HPDE6-E6E7 (cell line): ENCODE data around the gene HCFC1R1.

Experiments used
- DNase-seq: peaks from one replicate; pipeline ENCODE4 v3.0.0; 2011; ENCODE audit warnings: missing footprints; ENCODE audit errors: extremely low spot score

Gene HCFC1R1

GRCh38 chr16:3035972-3036725 lies 12.4 kb upstream of the HCFC1R1 start:
- no peak for DNase-seq

GRCh38 chr16:3035289-3035971 lies 11.7 kb upstream of the HCFC1R1 start:
- DNase-seq, result no peak

GRCh38 chr16:3032624-3033023 lies 8.9 kb upstream of the HCFC1R1 start:
- no peak for DNase-seq

GRCh38 chr16:3030222-3031212 lies 6.8 kb upstream of the HCFC1R1 start:
- no peak for DNase-seq

GRCh38 chr16:3029491-3030221 lies 5.9 kb upstream of the HCFC1R1 start:
- DNase-seq, result no peak

- no peak for DNase-seq
Observed at GRCh38 chr16:3028716-3029319, 5.1 kb upstream of the HCFC1R1 start.

GRCh38 chr16:3027983-3028715 lies 4.4 kb upstream of the HCFC1R1 start:
- DNase-seq, result peak; percentile 87

GRCh38 chr16:3027489-3027795 lies 3.7 kb upstream of the HCFC1R1 start:
- DNase-seq, result no peak

- no peak for DNase-seq
Observed at GRCh38 chr16:3026609-3027488, 3.1 kb upstream of the HCFC1R1 start.

- no peak for DNase-seq
Observed at GRCh38 chr16:3026003-3026378, 2.2 kb upstream of the HCFC1R1 start.

GRCh38 chr16:3025032-3026002 lies 1.6 kb upstream of the HCFC1R1 start:
- no peak for DNase-seq

GRCh38 chr16:3023415-3023668 lies 400 bp downstream of the HCFC1R1 start:
- no peak for DNase-seq

- DNase-seq, result no peak
Observed at GRCh38 chr16:3022684-3023414, 893 bp downstream of the HCFC1R1 start.

GRCh38 chr16:3022208-3022683 lies 1.5 kb downstream of the HCFC1R1 start:
- DNase-seq, result peak; percentile 84

- peak; percentile 76 for DNase-seq
Observed at GRCh38 chr16:3021449-3022207, 2.1 kb downstream of the HCFC1R1 start.

GRCh38 chr16:3020604-3021448 lies 2.9 kb downstream of the HCFC1R1 start:
- DNase-seq, result no peak
